PFSK-1 (cell line): Measurements from ENCODE around the gene GAS7.

Experiments
- FOXP2 ChIP-seq: optimal IDR thresholded peaks from 2 replicates; pipeline ENCODE3; 2011; ENCODE audit warnings: borderline replicate concordance, control low read depth, inconsistent platforms; ENCODE audit not compliant: insufficient read depth; ENCODE audit errors: extremely low read length, extremely low read depth
- POLR2AphosphoS5 ChIP-seq: IDR thresholded peaks from 2 replicates; pipeline ENCODE4 v1.6.1; 2012; ENCODE audit warnings: low read depth, mild to moderate bottlenecking, control low read depth, low read length, moderate library complexity
- REST ChIP-seq, 2 experiments: IDR thresholded peaks; 2 replicates each; pipeline versions ENCODE4 v1.6.1 to v1.8.0; 2011 to 2012; ENCODE audit warnings: low read depth in 2 of 2, low read length in 2 of 2, control low read depth in 1 of 2, inconsistent platforms in 1 of 2, mild to moderate bottlenecking in 1 of 2, moderate library complexity in 1 of 2; ENCODE audit not compliant: insufficient read depth in 1 of 2
- SIN3A ChIP-seq: IDR thresholded peaks from 2 replicates; pipeline ENCODE4 v1.6.1; 2012; ENCODE audit warnings: mild to moderate bottlenecking, low read length, moderate library complexity, borderline replicate concordance; ENCODE audit not compliant: insufficient read depth
- TAF1 ChIP-seq: IDR thresholded peaks from 2 replicates; pipeline ENCODE4 v1.6.1; 2012; ENCODE audit warnings: low read length, control low read depth, borderline replicate concordance; ENCODE audit not compliant: insufficient read depth

Gene GAS7

GRCh38 chr17:9953492-9953891 lies 244.9 kb downstream of the GAS7 start:
- TF ChIP-seq FOXP2, result no peak
- TF ChIP-seq TAF1, result no peak
- no peak for TF ChIP-seq SIN3A
- no peak for TF ChIP-seq POLR2AphosphoS5
- no peak for TF ChIP-seq REST (IDR thresholded peaks at IDR 0.05; ENCODE audit: insufficient read depth in 1 of 2, low read depth in 2 of 2, low read length in 2 of 2)

- no peak for TF ChIP-seq TAF1
- peak; percentile 51 to 75; a peak in 3 of 4 replicates for TF ChIP-seq REST (IDR thresholded peaks at IDR 0.05; ENCODE audit: insufficient read depth in 1 of 2, low read depth in 2 of 2, low read length in 2 of 2)
Observed at GRCh38 chr17:9951803-9952202, 246.6 kb downstream of the GAS7 start.

GRCh38 chr17:9948928-9949327 lies 249.5 kb downstream of the GAS7 start:
- TF ChIP-seq REST (IDR thresholded peaks at IDR 0.05; ENCODE audit: insufficient read depth in 1 of 2, low read depth in 2 of 2, low read length in 2 of 2) (no peak), FOXP2 (no peak), SIN3A (no peak), POLR2AphosphoS5 (no peak), TAF1 (no peak)

GRCh38 chr17:9944704-9945103 lies 253.7 kb downstream of the GAS7 start:
- TF ChIP-seq REST (IDR thresholded peaks at IDR 0.05; ENCODE audit: insufficient read depth in 1 of 2, low read depth in 2 of 2, low read length in 2 of 2) (no peak), POLR2AphosphoS5 (no peak), TAF1 (no peak), SIN3A (no peak), FOXP2 (no peak)

GRCh38 chr17:9943343-9943742 lies 255.1 kb downstream of the GAS7 start:
- TF ChIP-seq FOXP2 (no peak), REST (IDR thresholded peaks at IDR 0.05; ENCODE audit: insufficient read depth in 1 of 2, low read depth in 2 of 2, low read length in 2 of 2) (no peak), TAF1 (no peak), SIN3A (no peak), POLR2AphosphoS5 (no peak)
